Epithelial cell of umbilical artery (primary cell): ENCODE data around the gene OR2A1. TPM values are rescaled to one million over a fixed set of nuclear protein-coding genes. Genes with fewer than 3 reads are reported as not detected.

Experiments used
- total RNA-seq: library from RNA; depleted of rRNA; stranded (reverse); fragments of >200 nt; gene quantifications from 2 replicates; pipeline ENCODE4 v1.2.3, GENCODE V29; 2014

OR2A1 gene, protein sequence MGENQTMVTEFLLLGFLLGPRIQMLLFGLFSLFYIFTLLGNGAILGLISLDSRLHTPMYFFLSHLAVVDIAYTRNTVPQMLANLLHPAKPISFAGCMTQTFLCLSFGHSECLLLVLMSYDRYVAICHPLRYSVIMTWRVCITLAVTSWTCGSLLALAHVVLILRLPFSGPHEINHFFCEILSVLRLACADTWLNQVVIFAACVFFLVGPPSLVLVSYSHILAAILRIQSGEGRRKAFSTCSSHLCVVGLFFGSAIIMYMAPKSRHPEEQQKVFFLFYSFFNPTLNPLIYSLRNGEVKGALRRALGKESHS
- total RNA-seq: under 0.01 TPM in 2 replicates

DNA sequence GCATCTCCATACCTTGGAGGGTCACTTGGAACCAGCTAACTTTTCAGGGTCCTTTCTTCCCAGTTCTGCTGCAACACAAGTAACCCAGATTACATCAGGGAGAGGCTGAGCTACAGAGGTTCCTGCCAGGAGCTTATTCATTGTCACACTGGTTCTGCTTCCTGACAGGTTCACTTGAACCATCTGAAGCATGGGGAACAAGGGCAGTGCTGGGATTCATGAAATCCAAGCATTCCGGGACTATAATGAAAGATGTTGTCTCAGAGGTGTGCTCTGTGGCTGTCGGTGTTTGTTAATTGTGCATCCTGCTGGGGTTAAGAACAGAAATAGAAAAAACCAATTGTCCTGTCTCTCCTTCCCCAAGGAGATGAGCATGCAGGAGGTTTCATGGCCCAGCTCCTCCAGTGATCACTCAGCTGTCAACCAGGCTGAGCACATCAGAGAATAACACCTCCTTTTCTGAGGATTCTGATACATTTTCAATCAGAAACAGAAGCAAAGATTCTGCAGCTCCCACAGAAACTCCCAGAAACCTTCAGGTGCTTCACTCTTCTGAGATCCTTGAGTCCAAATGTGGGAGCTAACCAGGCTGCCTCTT, at the start of gene OR2A1:
TSS of gene OR2A1 (plus strand) at position 548 of the 598 bp plus-strand sequence. CDS start 5,706 bp downstream, outside the sequence.

DNA sequence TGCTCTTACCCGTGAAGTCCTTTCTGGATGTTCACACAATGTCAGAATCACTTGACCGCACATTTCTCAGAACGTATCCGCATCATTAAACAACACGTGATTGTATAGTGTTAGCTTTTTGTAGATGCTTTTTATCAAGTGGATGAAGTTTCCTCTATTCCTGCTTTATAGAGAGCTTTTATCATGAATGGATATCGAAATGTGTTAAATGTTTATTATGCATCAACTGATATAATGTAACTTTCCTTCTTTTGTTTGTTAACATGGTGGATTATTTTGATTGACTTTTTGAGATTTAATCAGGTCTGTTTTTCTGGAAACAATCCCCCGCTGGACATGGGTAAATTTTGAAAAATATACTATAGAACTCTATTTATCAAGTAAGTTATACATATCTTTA, 47.5 kb upstream of the OR2A1 start, which contains the start of gene OR2A7:
TSS of gene OR2A7 (minus strand) at position 101 of the 400 bp plus-strand sequence. CDS start 5,164 bp downstream, outside the sequence.

DNA sequence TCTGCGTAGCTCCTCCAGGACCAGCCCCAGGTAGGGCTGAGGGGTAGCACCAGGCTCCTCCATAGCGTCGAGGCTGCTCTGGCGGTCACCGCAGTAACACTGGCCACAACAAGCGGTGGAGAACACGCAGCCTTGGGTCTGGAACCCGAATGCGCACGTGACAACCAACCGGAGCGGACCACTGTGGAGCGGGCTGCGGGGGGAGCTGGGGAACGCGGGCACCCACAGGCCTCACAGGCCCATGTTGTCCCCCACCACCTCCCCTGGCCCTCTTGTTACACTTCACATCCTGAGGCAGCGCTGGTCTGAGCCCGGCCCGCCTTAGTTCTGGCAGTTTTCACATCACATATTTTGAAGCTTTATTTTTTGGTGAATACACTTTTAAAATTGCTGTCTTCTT, 43.0 kb upstream of the OR2A1 start, which contains the start of gene CTAGE8:
TSS of gene CTAGE8 (minus strand) at position 101 of the 400 bp plus-strand sequence. CDS start at position 63, 38 bp downstream.

DNA sequence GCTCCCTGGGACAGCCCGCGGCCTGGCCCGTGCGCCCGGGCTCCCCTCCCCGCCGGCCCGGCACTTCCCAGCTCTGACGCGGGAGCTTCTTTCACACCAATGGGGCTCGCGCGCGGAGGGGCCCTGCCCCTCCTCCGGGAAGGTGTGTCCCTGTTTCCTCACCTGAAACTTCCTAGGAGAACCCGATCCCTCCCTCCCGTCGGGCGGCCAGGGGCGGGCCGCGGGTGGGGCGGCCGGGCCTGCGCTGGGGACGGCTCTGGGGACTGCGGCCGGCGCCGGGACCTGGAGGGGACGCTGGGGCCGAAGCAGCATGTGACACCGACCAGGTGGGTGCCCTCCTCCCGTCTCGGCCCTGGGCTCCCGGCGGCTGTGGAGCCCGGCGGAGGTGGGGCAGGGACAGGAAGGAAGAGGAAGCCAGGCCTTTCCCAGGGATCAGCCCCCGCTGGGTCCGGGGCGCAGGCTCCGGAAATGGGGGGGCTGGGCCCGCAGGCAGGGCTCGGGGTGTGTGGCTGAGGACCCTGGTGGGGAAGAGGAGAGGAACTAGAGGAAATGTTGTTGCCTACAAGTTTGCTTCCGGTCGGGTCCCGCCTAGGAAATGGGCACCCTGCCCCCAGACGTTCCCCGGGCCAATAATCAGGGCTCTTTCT, 43.1 kb downstream of the OR2A1 start, which contains the start of gene ARHGEF5:
TSS of gene ARHGEF5 (plus strand) at position 227 of the 647 bp plus-strand sequence. CDS start 7,268 bp downstream, outside the sequence.

Other genes with a start within 250 kb of the OR2A1 start
- not detected in 2 replicates for gene OR2A25, start 242.6 kb upstream of the OR2A1 start, total RNA-seq
- gene OR2A12, start 226.1 kb upstream of the OR2A1 start, total RNA-seq: not detected in 2 replicates
- not detected in 2 replicates for gene OR2A2, start 202.8 kb upstream of the OR2A1 start, total RNA-seq
- not detected in 2 replicates for gene OR2A14, start 189.2 kb upstream of the OR2A1 start, total RNA-seq
- gene CTAGE4, start 129.0 kb upstream of the OR2A1 start, total RNA-seq: 0.30 TPM in 1 of 2 replicates, not detected in the other
- 0.32 and 0.91 TPM in 2 replicates for gene ARHGEF35, start 116.6 kb upstream of the OR2A1 start, total RNA-seq
- gene OR2A42, start 72.8 kb upstream of the OR2A1 start, total RNA-seq: not detected in 2 replicates
- 0.46 TPM in 1 of 2 replicates, not detected in the other for gene OR2A7, start 47.6 kb upstream of the OR2A1 start, total RNA-seq
- 0.15 and 0.65 TPM in 2 replicates for gene CTAGE8, start 43.1 kb upstream of the OR2A1 start, total RNA-seq
- 0.76 and 0.97 TPM in 2 replicates for gene ARHGEF5, start 43.0 kb downstream of the OR2A1 start, total RNA-seq
- not detected in 2 replicates for gene NOBOX, start 91.3 kb downstream of the OR2A1 start, total RNA-seq